Sigmoid colon (tissue), 4 donors: ENCODE measurements around the gene S100A1.

Experiments
- CTCF ChIP-seq, 4 experiments: fragments of 450-650 bp in 3 of 4; fragments of 200-600 bp in 1 of 4; IDR thresholded peaks; one replicate each; pipeline ENCODE4 v1.5.1; 2016 to 2019; ENCODE audit warnings: antibody characterized with exemption in 4 of 4, mild to moderate bottlenecking in 3 of 4, moderate library complexity in 2 of 4
- POLR2A ChIP-seq, 2 donors: fragments of 450-650 bp; IDR thresholded peaks; one replicate each; pipeline ENCODE4 v1.6.1; 2016; ENCODE audit warnings: antibody characterized with exemption in 2 of 2, mild to moderate bottlenecking in 2 of 2, moderate library complexity in 2 of 2
- POLR2AphosphoS5 ChIP-seq, 4 donors: sonication (generic); formaldehyde crosslinking; IDR thresholded peaks; one replicate each; pipeline ENCODE4 v1.6.1; 2017; ENCODE audit warnings: antibody characterized with exemption in 4 of 4

- no peak for TF ChIP-seq POLR2A (IDR thresholded peaks at IDR 0.05)
- no peak for TF ChIP-seq CTCF (IDR thresholded peaks at IDR 0.05)
- no peak for TF ChIP-seq POLR2AphosphoS5 (IDR thresholded peaks at IDR 0.05)
These were observed 39.8 kb upstream of the S100A1 start for GRCh38 chr1:153588482-153588881.
